SHP77 (cell line): ENCODE data around the gene CDK17.
"Not testable (repeated sequence)": the region's sequence is repeated elsewhere in the genome, so short reads cannot be mapped to it uniquely, and the experiment has no call there.

Experiments
- DNase-seq, 2 experiments: peaks; one replicate each; lab custom pipeline; 2025; lab: John Stamatoyannopoulos, UW

The CDK17 gene

DNA sequence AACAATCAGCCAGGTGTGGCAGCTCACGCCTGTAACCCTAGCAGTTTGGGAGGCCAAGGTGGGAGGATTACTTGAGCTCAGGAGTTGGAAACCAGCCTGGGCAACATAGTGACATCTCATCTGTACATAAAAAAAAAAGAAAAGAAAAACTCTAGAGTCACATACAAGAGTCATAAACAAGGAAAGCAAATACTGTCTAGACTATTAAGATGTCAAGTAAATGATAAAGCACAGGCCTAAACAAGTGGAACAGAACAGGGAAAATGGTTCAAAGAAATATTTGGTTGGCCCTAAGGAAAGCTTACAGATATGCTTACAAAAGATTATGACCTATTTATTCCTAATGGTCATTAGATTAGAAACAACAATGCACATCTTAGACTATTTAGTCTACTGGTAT, 12.3 kb downstream of the CDK17 start:
- DNase-seq, result no peak

DNA sequence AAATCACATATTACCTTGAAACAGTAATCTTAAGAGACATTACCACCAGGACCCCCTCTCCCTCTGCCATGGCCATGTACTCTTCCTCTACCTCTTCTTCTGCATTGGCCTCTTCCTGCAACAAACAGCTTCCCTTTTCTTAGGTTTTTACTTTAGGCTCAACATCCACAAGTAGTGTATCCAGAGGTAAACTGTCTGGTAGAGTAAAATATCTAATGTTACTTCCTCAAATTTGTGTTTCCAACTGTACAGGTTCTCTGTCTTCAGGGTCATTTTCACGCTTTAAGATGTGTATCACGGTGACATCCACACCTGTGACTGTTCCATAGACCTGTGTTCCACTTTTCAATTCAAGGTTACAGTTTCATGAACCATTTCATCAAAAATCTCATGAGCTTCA, 13.4 kb downstream of the CDK17 start:
- no peak for DNase-seq

DNA sequence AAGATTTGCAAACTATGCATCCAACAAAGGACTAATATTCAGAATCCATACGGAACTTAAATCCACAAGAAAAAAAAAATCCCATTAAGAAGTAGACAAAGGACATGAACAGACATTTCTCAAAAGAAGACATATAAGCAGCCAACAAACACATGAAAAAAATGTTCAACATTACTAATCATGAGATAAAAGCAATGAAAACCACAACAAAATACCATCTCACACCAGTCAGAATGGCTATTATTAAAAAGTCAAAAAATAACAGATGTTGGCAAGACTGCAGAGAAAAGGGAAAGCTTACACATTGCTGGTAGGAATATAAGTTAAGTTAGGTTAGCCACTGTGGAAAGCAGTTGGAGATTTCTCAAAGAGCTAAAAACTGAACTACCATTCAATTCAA, 16.2 kb downstream of the CDK17 start:
- DNase-seq, result no peak

DNA sequence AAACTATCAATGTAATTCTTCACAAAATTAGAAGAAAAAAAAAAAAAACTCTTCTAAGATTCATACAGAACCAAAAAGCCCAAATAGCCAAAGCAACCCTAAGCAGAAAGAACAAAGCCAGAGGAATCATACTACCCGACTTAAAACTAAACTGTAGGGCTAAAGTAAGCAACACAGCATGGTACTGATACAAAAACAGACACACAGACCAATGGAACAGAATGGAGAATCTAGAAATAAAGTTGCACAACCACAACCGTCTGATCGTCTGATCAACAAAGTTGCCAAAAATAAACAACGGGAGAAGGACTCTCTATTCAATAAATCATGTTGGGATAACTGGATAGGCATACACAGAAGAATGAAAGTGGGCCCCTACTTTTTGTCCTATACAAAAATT, 16.9 kb downstream of the CDK17 start:
- DNase-seq, result no peak

DNA sequence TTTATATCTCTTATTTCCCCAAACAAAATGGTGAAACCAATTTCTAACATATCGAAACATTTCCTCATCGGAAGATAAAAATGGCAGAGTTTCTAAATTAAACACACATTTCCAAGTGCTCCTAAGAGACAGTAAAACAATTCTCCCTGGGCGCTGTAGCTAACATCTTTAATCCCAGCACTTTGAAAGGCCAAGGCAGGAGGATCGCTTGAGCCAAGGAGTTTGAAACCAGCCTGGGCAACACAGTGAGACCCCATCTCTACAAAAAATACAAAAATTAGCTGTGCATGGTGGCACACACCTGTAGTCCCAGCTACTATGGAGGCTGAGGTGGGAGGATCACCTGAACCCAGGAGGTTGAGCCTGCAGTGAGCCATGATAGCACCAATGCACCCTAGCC, 20.5 kb downstream of the CDK17 start:
- DNase-seq, result not testable (repeated sequence)

DNA sequence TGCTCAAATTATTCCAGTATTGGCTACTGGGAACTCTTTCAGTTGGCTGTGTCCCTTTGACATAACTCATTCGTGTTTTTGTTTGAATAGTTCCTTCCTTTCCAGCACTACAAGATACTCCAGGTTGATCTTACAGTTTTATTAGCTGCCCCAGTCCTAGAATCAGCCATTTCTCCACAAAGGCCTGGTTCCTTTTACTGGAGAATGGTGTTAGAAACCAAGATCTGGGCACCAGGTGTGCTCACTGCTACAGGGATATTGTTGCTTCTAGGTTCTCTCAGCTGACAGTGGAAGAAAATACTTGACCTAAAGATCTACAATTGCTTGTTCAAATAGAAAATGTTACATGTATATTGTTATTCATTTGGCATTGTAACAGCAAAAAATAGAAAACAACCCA, 21.9 kb downstream of the CDK17 start:
- no peak for DNase-seq

DNA sequence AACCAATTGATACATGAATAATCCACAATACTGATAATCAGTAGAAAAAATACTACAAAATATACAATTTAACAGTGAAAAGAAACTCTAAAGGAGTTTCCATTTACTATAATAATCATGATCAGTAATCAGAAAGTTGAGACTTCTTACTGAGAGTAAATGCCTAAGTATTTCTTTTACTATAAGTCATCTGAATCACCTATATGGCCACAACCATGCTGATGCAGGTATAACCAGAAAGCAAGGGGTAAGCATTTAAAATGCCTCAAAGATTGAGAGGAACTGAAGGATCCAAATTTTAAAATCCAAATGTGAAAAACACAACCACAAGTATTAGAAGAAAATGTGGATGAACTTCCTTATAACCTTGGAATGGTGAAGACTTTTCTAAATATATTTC, 23.4 kb downstream of the CDK17 start:
- no peak for DNase-seq

DNA sequence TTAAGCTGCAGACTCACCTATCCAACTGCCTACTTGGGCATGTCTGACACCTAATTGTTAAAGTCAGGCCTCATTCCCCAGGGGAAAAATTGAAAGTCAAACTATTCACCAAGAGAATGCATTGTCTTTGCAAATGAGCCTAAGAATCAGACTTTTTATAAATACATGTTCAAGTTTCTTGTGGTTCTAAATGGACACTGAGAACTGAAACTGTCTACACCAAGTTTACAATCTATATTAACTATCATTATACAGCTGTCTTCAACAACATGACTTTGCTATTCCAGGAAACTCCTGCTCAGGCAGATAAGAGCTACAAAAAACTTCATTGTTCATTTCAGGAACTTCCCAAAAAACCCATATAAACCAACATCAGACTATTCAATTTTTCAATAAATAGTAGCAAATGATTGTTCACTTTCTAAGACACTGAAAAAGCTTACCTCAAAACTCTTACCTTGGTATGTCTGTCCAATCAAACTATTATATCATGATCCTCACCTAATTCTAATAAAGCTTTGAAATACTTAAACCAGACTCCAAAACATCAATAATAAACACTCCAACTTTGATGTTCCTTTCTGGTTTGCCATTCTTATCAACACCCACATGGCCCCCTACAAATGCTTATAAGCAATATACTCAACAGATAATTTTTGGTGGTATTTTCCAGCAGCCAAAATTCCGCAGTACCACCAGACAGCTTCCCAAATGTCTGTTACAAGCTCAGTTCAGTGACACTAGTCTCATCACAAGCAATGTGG, 24.2 kb downstream of the CDK17 start:
- DNase-seq, result no peak

DNA sequence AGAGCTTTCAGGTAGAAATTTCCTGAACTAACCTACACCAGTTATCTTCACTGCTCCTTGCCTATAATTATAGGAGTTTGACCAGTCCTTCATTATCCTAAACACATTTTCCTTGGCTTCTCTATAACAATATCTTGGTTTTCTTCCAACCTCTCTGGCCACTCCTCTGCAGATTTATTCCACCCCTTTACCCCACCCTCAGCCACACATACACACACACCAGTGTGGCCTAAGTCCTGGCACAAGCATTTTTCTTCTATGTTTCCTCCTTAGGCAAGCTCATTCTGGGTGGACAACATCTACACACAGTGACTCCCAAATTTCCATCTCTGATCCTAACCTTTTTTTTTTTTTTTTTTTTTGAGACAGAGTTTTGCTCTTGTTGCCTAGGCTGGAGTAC, 25.1 kb downstream of the CDK17 start:
- no peak for DNase-seq

DNA sequence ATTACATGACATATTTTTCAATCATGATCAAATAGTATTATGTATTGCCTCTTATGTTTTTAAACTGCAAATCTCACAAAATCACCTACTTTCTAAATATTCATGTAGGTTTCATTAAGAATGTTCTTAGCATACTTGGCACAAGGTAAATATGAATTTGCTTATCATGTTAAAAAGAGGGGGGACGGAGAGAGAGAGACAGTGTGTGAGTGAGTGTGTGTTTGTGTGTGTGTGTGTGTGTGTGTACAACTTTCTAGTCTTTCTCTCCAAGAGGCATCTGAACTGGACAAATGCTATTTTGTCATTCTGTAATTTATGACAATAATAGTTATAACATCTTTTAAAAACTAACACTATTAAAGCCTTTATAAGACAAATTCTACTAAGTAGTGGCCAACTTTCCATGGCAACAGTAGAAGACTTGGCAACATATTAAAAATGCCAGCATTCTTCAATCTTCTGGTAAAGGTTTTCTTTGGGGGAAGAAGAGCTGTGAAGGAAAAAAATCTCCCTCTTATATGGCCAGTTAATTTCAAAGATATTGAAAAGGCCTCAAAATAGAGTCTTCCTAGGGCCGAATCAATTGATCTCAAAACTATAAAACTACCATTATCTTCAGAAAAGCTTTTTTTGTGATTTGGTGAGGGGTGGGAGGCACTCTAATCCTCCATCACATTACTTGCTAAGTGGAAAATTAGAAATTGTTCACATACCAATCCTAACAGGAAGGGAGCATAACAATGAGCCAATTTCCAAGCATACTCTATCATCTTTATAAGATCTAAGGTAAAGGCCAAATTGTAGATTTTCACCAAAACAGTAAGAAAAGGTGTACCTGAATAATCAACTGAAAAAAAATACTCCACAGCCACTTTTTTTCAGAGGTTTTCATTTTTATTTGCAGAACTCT, 28.2 kb downstream of the CDK17 start:
- no peak for DNase-seq

DNA sequence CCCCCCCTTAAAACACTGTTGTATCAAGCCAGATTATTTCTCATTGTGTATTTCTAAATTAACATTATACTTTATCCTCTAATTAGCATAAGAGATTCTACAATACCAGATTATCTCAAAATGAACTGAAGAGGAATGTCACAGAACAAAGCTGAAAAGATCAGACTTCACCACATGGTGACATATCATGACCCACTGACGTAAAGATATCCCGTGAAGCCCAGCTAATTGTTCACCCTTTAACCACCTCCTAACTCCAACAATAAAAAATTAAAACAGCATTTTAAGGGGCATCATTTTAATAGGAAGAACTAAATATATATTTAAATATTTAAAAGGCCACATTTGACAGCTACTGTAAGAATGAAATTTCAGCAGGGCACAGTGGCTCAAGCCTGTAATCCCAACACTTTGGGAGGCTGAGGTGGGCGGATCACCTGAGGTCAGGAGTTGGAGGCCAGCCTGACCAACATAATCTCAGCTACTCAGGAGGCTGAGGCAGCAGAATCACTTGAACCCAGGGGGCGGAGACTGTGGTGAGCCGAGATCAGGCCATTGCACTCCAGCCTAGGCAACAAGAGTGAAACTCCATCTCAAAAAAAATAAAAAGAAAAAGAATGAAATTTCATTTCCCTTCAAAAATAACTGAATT, 29.0 kb downstream of the CDK17 start:
- DNase-seq, result no peak

DNA sequence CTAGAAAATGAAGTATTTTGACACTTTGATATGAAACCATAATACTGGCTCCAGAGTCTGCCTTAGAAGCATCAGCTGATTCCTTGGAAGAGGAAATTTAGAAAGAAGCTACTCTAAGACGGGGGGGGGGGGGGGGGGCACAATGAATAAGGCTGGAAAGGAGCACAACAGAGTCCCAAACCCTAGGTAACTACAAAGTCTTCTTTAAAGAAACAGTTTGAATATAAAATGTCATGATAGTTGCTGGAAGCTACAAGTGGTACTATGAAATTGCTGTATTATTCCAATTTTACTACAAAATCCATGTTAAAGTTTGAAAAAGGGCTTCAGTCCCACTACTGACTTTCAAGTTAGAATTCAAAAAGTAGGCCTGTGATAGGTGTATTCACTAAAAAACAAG, 31.6 kb downstream of the CDK17 start:
- DNase-seq, result no peak

DNA sequence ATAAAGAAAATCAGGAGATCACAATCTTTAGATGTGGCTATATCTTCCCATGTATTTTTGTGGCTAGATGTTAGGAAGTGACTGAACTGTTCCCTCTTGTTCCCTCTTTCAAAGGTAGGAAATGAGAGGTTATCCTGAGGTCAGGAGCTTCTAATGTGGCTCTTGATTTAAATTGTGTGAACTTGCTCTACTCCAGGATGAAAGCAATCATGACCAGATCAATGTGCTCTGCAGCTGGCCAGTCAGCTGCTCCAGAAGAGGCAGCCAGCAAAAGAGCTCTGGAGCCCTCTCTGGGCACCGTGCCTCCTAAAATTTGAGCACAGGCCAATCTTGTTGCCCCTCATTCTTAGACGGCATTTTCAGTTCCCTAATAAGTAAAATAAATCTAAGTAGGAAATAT, 32.0 kb downstream of the CDK17 start:
- peak; percentile 22 to 52 for DNase-seq

DNA sequence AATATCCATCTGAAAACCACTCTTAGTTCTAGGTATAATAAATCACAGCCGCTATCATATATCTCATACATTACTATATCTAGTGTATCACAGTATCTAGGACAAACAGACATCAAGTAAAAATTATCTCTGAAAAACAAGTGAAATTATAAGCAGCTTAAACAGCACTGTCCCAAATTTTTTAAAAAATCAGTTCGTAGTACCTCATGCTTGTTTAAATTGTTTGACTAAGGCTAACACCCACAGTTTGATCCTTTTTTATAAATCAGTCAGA, 33.9 kb downstream of the CDK17 start:
- no peak for DNase-seq

DNA sequence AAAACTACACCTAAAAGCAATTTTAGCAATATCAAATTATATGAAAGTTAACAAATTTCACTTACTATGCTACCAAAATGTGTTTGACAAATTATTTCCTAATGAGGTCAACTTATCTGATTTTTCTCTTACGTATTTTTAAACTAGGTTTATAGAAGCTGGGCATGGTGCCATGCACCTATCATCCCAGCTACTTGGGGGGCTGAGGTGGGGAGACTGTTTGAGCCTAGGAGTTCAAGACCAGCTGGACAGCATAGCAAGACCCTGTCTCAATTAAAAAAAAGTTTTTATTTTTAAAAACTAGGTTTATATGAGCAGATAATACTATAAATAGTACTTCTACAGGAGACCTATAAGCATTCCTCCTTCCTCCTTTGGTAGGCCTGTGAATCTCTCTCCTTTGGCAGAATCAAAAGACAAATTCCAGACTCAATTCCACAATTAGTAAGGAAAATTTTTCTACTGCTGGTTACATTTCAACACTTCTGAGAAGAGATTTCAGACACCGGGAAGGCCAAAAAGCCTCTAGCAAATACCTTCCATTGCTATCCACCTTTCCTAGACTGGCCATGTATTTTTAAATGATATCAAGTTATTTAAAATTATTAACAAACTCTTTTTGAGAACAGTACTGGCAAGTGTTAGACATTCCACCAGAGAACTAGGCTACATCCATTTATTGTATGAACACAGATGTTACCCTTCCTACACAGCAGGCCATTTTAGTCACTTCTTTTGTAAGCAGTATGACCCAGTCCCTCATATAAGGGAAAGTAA, 34.4 kb downstream of the CDK17 start:
- no peak for DNase-seq

DNA sequence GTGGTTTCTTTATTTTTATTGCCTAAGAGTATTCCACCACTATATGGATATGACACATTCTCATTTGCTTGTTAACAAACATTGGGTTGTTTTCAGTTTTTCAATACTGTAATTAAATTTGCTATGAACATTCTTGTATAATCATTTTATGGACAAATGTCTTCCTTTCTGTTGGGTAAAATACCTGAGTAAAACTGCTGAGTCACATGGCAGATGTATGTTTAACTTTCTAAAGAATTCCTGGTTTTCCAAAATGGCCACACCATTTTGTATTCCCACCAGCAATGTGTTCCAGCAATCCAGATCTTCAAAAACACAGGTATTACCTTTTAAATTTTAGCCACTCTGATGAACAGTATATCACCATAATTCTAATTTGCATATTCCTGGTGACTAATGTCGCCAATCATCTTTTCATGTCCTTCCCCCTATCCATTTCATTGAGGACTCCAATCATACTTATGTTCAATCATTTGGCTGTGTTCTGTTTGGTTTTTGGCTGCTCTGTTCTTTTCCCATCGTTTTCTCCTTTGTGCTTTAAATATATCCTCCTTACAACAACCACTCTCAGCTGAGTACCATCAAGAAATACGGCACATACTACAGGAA, 36.0 kb downstream of the CDK17 start:
- DNase-seq, result no peak

DNA sequence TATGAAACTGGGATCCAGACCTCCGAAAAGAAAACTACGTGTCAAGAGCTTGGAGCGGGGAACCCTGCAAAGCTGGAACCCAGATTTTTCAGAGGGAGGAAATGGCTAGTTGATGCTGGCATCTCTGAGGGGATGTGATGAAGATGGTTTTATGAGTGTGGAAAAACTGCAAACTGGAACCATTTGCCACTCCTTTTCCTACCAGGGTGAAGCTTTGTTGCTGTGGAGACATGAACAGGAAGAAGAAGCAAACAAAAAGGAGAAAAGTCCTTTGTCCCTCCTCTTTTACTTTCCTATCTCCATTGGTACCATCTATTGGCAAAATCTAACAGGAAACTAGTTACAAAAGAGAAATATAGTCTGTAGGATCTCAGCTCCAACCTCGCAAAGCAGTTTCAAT, 39.2 kb downstream of the CDK17 start:
- no peak for DNase-seq

DNA sequence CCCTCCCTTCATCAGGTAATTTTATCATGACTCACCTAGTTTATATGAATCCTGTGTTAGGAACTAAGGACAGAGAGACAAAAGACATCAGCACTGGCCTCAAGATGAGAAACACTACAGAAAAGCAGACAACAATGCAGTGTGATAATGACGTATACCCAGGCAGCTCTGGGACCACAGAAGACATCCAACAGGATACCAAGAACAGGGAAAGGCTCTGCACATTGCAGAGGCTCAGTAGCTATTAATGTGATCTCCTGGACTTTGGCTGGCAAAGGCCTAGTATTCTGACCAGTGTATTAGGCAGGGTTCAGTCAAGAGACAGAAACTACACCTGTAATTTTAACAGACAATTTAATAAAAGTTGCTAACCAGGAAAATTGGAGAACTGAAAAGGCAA, 39.7 kb downstream of the CDK17 start:
- DNase-seq, result no peak

DNA sequence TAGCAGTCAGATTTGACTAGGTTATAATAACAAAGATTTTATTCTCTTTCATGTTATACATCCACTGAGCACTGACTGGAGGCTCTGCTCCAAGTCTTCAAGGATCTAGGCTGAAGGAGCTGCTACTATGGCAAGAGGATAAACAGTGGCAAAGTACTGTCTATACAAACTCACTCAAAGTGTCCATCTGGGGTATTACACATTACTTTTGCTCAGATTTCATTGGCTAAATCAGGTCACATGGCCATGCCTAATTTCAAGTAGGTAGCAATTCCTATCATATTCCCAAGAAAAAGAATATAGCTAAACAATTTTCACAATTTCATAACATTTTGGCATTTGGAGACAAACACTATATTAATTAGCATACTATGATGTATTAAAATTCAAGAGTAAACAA, 40.9 kb downstream of the CDK17 start:
- no peak for DNase-seq

DNA sequence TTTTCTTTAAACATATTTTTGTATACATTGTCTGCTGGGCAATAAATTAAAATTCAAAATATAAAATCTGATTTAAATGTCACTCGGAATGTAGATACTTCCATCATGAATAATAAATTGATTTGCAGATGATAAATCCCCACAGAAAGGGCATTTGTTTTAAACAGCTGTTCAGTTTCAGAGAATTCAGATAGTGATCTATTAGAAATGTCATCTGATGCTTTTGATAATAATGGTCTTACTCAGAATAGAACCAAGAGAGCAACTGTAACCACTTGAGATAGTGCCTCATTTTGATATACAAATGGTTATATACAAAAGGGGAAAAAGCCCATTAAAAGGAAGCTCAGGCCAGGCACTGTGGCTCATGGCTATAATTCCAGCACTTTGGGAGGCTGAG, 43.4 kb downstream of the CDK17 start:
- DNase-seq, result no peak

DNA sequence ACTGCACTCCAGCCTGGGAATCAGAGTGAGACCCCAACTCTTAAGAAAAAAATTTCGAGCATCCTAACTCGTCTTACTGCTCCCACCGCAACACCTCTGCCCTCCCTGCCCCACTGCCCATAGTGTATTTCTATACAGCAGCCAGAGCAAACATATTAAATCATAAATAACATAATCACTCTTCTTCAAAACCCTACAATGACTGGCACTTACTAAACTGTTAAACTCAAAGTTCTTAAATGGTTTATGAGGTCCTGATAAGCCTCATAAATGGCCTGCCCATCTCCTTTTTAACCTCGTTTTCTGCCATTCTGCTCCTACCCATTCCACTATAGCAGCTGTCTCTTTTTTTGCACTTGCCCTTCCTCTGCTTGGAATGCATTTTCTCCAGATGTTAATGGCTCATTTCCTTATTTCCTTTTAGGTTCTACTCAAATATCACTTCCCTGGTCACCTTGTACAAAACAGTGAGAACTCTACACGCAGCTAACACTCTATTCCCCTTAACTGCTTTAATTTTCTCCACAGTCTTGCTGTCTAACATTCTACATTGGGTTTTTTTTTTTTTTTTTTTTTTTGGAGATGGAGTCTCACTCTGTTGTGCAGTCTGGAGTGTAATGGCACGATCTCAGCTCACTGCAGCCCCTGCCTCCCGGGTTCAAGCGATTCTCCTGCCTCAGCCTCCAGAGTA, 45.2 kb downstream of the CDK17 start:
- no peak for DNase-seq
